Activated naive CD4-positive, alpha-beta T cell treated with anti-CD3 and anti-CD28 coated beads, Interleukin-2, amount 50 U/mL, for 72 hours (primary cell): Measurements from ENCODE around the gene NRIP3. TPM values are rescaled to one million over a fixed set of nuclear protein-coding genes. Genes with fewer than 3 reads are reported as not detected.
"Not testable (repeated sequence)": the region's sequence is repeated elsewhere in the genome, so short reads cannot be mapped to it uniquely, and the experiment has no call there.

Experiments used
- ATAC-seq, 2 donors: fragments of 150-1000 bp; cut with Tn5 transposase; 2 replicates each; pipeline ENCODE4 v1.10.0; 2021; ENCODE audit warnings: mild to moderate bottlenecking in 2 of 2, moderate library complexity in 2 of 2
- DNase-seq, 2 donors: peaks; one replicate each; pipeline ENCODE4 v3.0.0; 2021 to 2022; ENCODE audit warnings: low spot score in 2 of 2
- H3K27ac Mint-ChIP-seq, 2 donors: one replicate each; pipeline ENCODE4 v1.8.0; 2022; ENCODE audit warnings: mild to moderate bottlenecking in 2 of 2, mixed read lengths in 2 of 2
- H3K36me3 Mint-ChIP-seq, 2 donors: one replicate each; pipeline ENCODE4 v1.8.0; 2022; ENCODE audit warnings: mixed read lengths in 2 of 2
- H3K9me3 Mint-ChIP-seq, 2 donors: one replicate each; pipeline ENCODE4 v1.8.0; 2022; ENCODE audit warnings: mixed read lengths in 2 of 2
- total RNA-seq, 2 donors: library from RNA; stranded (reverse); gene quantifications; one replicate each; pipeline ENCODE4 v1.2.3, GENCODE V29; 2022

NRIP3 gene
- total RNA-seq, 2 donors from 2014 or later: 2.3 to 3.0 TPM

DNA sequence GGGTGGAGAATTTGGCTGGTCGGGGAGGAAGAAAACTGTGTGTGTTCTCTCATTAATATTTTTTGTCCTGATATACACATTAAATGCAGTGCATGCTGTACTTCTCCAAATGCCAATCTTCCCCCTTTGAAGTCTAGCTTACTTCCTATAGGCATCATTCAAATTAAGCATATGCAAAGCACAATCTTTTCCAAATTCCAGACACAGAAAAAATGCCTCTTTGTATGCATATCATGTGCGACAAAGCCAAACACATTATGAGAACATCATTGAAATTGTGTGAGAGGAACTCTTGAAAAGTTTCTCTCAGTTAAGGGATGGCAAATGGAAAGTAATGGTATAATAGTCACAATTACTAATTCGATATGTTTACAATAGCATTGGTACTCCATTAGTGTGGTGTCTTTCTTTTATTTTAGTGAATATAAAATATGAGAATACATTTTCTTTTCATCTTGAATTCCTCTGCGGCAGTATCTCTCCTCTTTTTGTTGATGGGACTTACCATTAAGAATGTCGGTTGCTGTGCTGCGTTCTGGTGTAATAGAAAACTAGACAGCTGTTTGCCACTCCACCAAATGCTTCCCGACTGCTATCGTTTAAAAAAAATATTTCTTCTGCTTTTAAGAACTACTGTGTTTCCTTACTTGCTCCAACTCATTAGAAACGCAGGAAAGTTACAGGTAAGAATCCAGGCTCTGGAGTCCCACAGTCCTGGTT is 19.3 kb upstream of the NRIP3 start:
- ATAC-seq (no peak), DNase-seq (no peak)
- Mint-ChIP-seq H3K27ac (no peak overlapping the region), H3K9me3 (no peaks in the 10 kb centered on the region), H3K36me3 (no peaks in the 10 kb centered on the region)

DNA sequence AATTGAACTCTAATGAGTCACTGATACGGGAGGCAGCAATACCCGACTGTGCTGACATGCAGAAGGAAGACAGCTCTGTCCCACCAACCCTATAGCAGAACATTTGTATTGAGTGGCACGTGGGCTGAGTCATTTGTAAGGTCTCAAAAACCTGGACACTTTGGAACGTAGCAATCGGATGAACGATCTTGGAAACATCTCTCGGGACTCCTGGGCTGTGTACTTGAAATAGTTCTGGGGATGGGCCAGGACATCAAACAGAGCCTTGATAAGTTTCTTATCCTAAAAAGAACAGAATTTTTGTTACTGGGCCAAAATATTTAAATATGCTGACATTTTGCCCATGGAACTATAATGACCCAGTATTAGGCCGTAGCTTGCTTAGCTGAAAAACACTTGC is 17.1 kb upstream of the NRIP3 start:
- no peaks in the 10 kb centered on the region for H3K9me3 Mint-ChIP-seq
- DNase-seq (no peak), ATAC-seq (no peak)
- H3K36me3 Mint-ChIP-seq: no peaks in the 10 kb centered on the region
- H3K27ac Mint-ChIP-seq: no peak overlapping the region

DNA sequence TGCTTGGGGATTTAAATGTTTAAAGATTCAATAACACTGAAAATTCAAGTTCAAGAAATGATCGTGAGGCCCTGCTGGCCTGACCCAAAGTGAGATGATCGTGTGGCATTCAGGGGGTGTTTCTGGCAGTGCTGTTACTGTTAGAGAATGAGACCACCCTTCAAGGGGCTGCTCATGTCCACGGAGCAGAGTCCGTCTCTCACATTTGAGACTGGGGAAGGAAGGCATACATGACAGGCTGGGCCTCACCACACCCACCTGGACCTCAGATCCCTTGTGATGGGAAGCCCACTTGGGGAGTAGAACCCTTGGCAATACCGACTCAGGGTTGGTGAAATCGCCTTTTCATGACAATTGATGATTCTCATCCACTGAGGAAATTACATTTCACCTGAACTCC is 16.1 kb upstream of the NRIP3 start:
- Mint-ChIP-seq H3K9me3 (no peaks in the 10 kb centered on the region), H3K36me3 (no peaks in the 10 kb centered on the region), H3K27ac (no peak overlapping the region)
- ATAC-seq (no peak), DNase-seq (no peak)

DNA sequence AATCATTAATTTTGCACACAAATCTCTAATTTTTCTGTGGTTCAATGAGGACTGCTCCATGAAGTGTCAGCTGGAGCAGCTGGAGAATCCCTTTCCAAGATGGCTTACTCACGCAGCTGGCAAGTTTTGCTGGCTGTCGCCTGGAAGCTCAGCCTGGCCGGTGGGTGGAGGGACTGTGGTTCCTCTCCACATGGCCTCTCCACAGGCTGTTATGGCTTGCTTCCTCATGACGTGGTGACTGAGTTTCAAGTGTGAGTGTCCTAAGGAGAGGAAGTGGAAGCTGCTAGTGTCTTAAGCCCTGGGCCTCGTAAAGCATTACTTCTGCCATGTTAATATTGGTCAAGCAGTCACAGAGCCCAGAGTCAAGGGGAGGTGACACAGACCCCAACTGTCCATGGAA is 14.0 kb upstream of the NRIP3 start:
- Mint-ChIP-seq H3K9me3 (no peaks in the 10 kb centered on the region), H3K36me3 (no peaks in the 10 kb centered on the region), H3K27ac (no peak overlapping the region)
- no peak for ATAC-seq
- no peak for DNase-seq

DNA sequence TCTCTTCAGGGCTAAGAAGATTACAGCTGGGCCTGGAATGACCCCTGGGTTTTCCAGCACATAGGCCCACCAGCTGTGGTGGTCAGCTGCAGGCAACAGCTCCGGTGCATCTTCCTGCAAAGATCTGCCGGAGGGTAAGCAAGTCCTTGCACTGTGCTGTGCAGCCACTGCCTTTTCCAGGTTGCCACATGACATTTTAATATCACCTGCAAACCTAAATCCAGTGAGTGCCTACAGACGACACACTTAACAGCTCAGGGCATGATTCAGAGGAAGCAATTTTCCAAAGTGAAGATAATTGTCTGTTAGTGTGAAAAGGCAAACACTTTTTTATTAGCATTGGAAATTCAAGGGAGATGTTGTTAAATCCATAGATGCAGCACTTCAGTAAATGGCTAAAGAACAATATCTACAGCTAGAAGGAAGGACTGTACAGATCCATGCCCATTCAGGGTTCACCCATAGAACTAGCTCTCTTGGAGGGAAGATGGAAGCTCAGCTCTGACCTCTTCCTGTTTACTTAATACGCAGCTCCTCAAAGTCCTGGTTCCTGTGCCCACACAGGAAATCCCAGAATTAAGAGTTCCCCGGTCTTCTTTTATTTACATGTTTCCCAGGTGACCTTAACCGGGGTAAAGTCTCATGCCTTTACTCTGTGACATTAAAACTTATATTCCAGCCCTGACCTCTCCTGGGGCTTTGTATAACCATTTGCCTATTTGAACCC is 13.3 kb upstream of the NRIP3 start:
- DNase-seq: no peak
- ATAC-seq: no peak

DNA sequence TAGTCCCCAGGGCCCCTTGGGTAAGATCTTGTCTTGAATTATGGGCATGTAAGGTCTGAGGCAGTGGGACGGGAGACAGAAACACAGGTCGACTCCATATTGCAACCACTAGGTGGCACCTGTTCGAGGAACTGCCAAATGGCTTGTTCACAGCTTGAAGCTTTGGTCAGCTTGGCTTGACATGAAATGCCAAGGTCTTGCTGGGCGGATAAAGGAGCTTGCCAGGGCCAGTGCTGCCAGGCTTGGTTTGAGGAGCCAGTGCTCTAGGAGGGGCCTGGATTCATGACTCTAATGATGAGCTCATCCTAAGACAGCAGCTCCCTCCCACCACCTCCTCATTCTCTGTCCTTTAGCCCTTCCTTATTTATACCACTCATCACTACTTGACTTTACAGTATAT is 11.9 kb upstream of the NRIP3 start:
- Mint-ChIP-seq H3K27ac (no peak overlapping the region), H3K9me3 (no peaks in the 10 kb centered on the region), H3K36me3 (no peaks in the 10 kb centered on the region)
- DNase-seq: peak in 1 of 2 donors; percentile 56
- ATAC-seq: peak; percentile 84 to 86

More for the DNA sequence above, 13.3 kb upstream of the NRIP3 start:
- Mint-ChIP-seq H3K36me3 (no peaks in the 10 kb centered on the region), H3K9me3 (no peaks in the 10 kb centered on the region), H3K27ac (no peak overlapping the region)

DNA sequence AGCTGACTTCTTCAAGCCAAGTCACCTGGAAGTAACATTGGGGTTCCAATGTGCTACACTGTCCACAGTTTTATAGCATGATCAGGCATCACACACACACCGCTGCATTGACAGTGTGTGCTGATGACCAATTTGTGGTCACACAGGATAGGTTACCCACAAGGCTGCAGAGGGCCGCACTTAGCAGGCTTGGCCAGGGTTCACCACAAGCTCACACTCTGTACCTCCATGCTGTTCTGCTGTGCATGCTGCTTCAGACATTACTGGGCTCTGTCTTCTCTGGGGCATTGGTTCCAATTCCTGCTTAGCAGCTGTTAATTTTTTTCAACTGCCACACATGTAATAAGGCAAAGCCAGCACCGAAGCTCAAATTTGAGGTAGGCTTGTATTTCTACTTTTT is 11.0 kb upstream of the NRIP3 start:
- Mint-ChIP-seq H3K36me3 (no peaks in the 10 kb centered on the region), H3K27ac (no peak overlapping the region)
- no peak for ATAC-seq

DNA sequence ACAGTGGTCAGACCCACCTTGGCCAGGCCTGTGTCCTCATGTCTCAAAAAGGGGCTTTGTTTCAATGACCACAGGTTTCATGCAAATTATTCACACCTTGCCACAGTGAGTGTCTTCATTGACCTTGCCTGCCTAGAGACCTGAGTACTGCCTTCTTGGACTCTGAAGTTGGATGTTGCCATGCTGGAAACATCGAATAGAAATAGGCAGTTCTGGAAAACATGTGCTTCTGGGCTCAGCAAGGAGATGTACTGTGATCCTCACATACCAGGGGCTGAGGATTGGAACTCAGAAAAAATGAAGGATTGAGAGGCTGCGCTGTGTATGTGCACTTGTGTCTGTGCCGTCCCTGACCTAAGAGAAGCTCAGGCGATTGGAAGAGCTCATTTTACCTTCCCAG is 9.6 kb upstream of the NRIP3 start:
- no peaks in the 10 kb centered on the region for H3K9me3 Mint-ChIP-seq
- DNase-seq (no peak), ATAC-seq (no peak)
- no peaks in the 10 kb centered on the region for H3K36me3 Mint-ChIP-seq
- no peak overlapping the region for H3K27ac Mint-ChIP-seq

More for the DNA sequence above, 11.0 kb upstream of the NRIP3 start:
- no peaks in the 10 kb centered on the region for H3K9me3 Mint-ChIP-seq
- DNase-seq: no peak

DNA sequence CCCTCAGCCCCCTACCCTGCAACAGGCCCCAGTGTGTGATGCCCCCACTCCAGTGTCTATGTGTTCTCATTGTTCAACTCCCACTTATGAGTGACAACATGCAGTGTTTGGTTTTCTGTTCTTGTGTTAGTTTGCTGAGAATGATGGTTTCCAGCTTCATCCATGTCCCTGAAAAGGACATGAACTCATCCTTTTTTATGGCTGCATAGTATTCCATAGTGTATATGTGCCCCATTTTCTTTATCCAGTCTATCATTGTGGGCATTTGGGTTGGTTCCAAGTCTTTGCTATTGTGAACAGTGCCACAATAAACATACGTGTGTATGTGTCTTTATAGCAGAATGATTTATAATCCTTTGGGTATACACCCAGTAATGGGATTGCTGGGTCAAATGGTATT is 5.7 kb upstream of the NRIP3 start:
- DNase-seq, ATAC-seq, H3K9me3 Mint-ChIP-seq, H3K27ac Mint-ChIP-seq: not testable (repeated sequence)
- H3K36me3 Mint-ChIP-seq: peaks cover 8 to 10% of the 10 kb centered on the region in 2 donors

DNA sequence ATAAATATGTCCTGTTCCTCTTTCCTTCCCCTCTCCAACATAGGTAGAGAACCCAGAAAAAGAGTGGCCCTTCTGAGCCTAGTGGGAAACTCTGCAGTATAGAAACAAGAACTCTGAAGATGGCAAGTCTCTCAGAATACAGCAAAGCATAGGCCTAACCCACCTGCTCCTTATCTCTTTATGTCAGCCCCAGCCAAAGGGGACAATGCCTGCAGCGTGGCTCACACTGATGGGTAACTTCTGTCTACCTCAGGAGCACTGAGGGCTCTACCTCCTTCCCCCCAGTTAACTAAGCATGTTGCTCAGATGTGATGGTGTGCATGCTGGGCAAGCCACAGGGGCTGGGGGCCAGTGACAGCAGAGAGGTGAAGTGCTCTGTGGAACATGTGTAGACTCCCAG is 4.9 kb upstream of the NRIP3 start:
- peaks cover 8 to 10% of the 10 kb centered on the region in 2 donors for H3K36me3 Mint-ChIP-seq
- DNase-seq (no peak), ATAC-seq (no peak)
- no peak overlapping the region for H3K27ac Mint-ChIP-seq
- H3K9me3 Mint-ChIP-seq: no peaks in the 10 kb centered on the region

DNA sequence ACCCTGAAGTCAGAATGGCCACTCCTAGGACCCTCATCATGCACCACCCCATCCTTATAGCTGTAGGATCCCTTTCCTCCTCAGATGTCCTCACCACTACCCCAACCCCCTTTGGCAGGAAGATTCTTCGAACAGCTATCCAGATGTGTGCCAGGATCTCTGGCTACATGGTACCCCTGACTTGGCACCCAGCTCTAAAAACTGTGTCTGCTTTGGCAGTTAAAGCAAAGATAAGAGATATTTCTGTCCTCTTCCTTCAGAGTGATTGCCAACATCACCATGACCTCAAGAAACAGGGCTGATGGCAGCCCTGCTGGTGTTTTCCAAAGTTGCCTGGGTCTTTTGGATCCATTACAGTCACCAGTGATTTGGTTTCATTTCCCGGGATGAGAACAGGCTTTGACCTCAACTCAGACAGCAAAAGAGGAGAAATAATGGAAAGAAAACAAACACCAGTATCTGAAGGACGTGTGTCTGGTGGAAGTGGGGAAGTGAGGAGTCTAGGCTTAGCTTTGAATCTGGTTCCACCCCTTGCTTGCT is 4.3 kb upstream of the NRIP3 start:
- no peak overlapping the region for H3K27ac Mint-ChIP-seq
- no peaks in the 10 kb centered on the region for H3K9me3 Mint-ChIP-seq
- peaks cover 8 to 10% of the 10 kb centered on the region in 2 donors for H3K36me3 Mint-ChIP-seq
- DNase-seq: no peak
- ATAC-seq: no peak

DNA sequence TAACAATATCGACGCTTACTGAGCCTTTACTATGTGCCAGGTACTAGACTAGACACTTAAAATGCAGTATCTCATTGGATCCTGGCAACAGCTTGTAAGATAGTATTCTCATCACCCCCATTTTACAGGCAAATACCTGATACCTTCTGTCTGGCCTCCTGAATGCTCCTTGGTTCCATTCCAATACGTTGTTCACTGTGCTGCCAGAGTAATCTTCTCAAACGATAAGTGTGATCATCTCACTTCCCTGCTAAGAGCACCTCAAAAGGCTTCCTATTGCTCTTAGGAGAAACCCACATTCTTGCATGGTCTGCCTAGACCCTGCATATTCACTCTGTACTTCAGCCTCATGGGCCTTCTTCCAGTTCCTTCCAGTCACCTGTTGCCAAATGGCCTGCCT is 1.3 kb upstream of the NRIP3 start:
- no peak for DNase-seq
- Mint-ChIP-seq H3K27ac (no peak overlapping the region), H3K36me3 (peaks cover 8 to 10% of the 10 kb centered on the region in 2 donors), H3K9me3 (no peaks in the 10 kb centered on the region)
- no peak for ATAC-seq

DNA sequence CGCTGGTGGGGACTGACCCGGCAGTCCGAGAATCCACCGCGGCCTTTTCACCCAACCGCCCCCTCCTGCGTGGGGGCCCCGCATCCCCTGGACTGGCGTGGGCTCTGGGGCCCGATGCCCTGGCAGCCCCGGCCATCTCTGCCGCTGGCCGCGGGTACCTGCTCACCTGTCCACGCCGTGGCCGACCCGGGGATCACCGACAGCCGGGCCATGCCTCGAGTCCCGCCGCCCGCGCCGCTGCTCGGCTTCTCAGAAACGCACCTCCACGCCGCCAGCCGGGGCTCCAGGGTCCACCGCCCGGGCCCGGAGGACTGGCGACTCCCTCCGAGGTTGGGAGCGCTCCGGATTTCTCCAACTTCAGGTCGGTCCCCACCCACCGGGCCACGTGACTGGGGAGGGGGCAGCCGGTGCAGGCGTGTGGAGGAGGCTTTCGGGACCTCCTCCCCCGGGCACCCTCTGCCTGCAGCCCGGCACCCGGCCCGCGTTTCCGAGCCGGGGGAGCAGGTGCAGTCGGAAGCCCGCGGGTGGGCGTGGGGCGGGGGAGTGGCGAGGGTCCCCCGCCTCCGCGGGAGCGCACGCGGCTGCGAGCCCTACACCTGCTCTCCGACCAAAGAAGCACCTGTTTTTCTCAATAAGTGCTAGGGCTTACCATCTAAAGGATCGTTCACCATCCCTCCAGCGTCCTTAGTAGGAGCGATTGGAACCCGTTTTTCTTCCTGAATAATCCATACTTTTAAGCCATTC is 554 bp upstream of the NRIP3 start:
- H3K36me3 Mint-ChIP-seq: peaks cover 8 to 10% of the 10 kb centered on the region in 2 donors
- DNase-seq: peak in 1 of 2 donors; percentile 16
- H3K9me3 Mint-ChIP-seq: no peaks in the 10 kb centered on the region
- no peak for ATAC-seq
- H3K27ac Mint-ChIP-seq: no peak overlapping the region

DNA sequence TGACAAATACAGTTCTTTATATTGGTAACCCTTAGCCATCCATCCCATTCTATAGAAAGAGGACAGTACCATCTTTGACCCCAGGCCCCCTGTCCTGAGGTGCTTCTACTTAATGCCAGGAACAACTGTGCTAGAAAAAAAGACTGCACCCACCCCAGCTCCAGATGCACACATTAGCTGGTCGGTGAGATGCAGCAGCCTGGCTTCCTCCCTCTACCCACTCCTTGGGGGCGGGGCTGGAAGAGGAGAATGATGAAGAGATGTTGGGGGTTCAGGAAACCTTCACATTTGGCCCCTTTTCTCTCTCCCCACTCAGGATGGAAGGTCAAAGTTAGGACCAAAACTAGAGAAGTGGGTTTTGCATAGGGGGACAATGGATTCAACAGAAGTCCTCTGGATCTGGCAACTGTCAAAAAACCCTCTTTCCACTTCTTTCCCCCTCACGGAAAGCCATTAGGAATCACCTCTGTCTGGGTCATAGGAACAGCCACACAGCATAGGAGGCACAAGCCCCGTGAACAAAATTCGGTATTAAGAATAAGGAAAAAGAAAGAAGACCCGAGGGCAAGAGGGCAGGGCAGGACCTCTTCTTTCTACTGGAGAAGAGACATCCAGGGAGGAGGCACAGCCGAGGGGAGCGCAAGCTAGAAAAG is 755 bp downstream of the NRIP3 start:
- H3K36me3 Mint-ChIP-seq: peaks cover 8 to 10% of the 10 kb centered on the region in 2 donors
- peak overlapping the region in 1 of 2 donors; percentile 59 for H3K27ac Mint-ChIP-seq
- DNase-seq: peak in 1 of 2 donors; percentile 10
- ATAC-seq: no peak
- no peaks in the 10 kb centered on the region for H3K9me3 Mint-ChIP-seq

DNA sequence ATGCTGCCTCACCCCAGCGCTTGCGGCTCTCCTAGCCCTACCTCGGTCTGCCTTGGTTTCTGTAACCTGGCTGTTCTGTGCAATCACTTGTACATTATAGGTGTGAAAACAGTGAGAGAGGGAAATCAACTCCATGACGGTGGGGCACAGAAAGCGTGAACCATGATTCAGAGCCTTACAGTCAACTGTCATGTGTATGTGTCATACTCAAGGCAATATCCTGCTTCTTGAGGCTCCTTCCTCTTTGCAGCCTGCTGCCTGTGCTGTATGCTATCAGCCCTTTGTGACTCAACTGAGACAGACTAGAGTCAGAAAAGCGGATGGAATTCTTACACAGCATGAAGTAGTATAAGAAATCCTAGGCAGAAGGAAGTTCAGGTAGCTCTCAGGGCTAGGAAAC is 2.1 kb downstream of the NRIP3 start:
- ATAC-seq: peak; percentile 90 to 96
- peaks cover 8 to 10% of the 10 kb centered on the region in 2 donors for H3K36me3 Mint-ChIP-seq
- no peaks in the 10 kb centered on the region for H3K9me3 Mint-ChIP-seq
- DNase-seq: peak; percentile 53 to 56
- peak overlapping the region in 1 of 2 donors; percentile 85 for H3K27ac Mint-ChIP-seq

DNA sequence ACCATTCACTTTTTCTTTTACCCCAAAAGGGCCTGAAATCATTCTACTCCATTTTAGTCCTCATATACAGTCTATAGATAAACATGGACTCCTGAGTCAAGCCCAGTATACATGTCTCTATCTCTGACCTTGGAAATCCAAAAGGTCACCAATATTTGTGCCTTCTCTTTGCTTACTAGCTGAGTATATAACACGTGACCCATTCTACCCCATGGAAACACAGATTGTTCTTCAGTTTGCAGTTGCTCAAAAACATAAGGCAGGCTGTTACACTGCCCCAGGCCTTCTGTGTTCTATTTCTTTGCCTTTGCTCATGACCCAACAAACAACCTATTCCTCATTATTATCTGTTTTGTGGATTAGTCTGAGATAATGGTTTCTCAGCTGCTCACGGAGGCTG is 5.8 kb downstream of the NRIP3 start:
- no peak for ATAC-seq
- no peak for DNase-seq
- H3K27ac Mint-ChIP-seq: no peak overlapping the region
- no peaks in the 10 kb centered on the region for H3K9me3 Mint-ChIP-seq
- H3K36me3 Mint-ChIP-seq: no peaks in the 10 kb centered on the region

DNA sequence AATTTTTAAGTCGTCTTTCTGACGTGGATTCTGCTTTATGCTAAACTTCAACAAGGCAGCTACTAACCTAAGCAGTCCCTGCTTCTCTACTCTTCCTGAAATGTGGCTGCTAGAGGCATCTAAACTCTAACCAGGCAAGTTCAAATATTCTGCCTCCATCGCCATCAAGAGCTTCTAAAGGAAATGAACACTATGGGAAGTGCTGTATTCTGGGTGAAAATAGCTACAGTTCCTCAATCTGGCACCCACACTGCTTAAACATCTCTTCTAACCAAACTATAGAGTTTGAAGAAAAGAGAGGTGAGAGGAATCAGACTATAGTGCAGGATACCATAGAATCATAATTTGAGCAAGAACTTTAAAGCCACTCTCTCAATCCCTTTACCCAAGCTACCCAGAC is 6.3 kb downstream of the NRIP3 start:
- H3K36me3 Mint-ChIP-seq: no peaks in the 10 kb centered on the region
- no peaks in the 10 kb centered on the region for H3K9me3 Mint-ChIP-seq
- no peak overlapping the region for H3K27ac Mint-ChIP-seq
- DNase-seq (no peak), ATAC-seq (no peak)
